Progenitor cell of endocrine pancreas (in vitro differentiated cells): ENCODE results near the gene IL1RAP. TPM values are rescaled to one million over a fixed set of nuclear protein-coding genes. Genes with fewer than 3 reads are reported as not detected.
A peak's percentile ranks its signal among the peaks of the same experiment; 100 is the strongest.

Source experiments
- DNase-seq: peaks from one replicate; pipeline ENCODE4 v3.0.0; 2021; ENCODE audit warnings: low spot score; ENCODE audit not compliant: unreplicated experiment
- H3K27ac Mint-ChIP-seq: 2 replicates; pipeline ENCODE4 v1.8.0; 2021; ENCODE audit warnings: mild to moderate bottlenecking, moderate library complexity, mixed read lengths
- H3K27me3 Mint-ChIP-seq: 2 replicates; pipeline ENCODE4 v1.8.0; 2021; ENCODE audit warnings: mixed read lengths
- H3K36me3 Mint-ChIP-seq: 2 replicates; pipeline ENCODE4 v1.8.0; 2022; ENCODE audit warnings: mixed read lengths; ENCODE audit not compliant: insufficient read depth
- H3K4me1 Mint-ChIP-seq: 2 replicates; pipeline ENCODE4 v1.8.0; 2021; ENCODE audit warnings: low read depth, mixed read lengths
- H3K4me3 Mint-ChIP-seq: 2 replicates; pipeline ENCODE4 v1.8.0; 2021; ENCODE audit warnings: low read depth, mild to moderate bottlenecking, moderate library complexity, mixed read lengths
- H3K9me3 Mint-ChIP-seq: 2 replicates; pipeline ENCODE4 v1.8.0; 2021; ENCODE audit warnings: low read depth, mixed read lengths
- CTCF ChIP-seq: fragments of 200-600 bp; sonication (generic); IDR thresholded peaks from one replicate; pipeline ENCODE4 v1.5.0; 2021; ENCODE audit warnings: antibody characterized with exemption, mild to moderate bottlenecking; ENCODE audit not compliant: unreplicated experiment
- total RNA-seq: library from RNA; stranded (reverse); gene quantifications from 2 replicates; pipeline ENCODE4 v1.2.1, GENCODE V29; 2021

IL1RAP gene
- total RNA-seq, 1 donor from 2014 or later, result 20.0 TPM

GRCh38 chr3:190593075-190593474, 79.2 kb downstream of the IL1RAP start:
- Mint-ChIP-seq H3K4me1 (peaks cover 60% of the 10 kb centered on the region), H3K27ac (peak overlapping the region; percentile 79)

GRCh38 chr3:190594171-190594570, 80.3 kb downstream of the IL1RAP start:
- Mint-ChIP-seq H3K4me3 (no peak overlapping the region), H3K27me3 (no peaks in the 10 kb centered on the region), H3K36me3 (peaks cover 8% of the 10 kb centered on the region), H3K27ac (peak overlapping the region; percentile 91), H3K9me3 (peaks cover 14% of the 10 kb centered on the region), H3K4me1 (peaks cover 62% of the 10 kb centered on the region)
- TF ChIP-seq CTCF, result no peak
- DNase-seq, result no peak

More at GRCh38 chr3:190593075-190593474, 79.2 kb downstream of the IL1RAP start:
- H3K9me3 Mint-ChIP-seq, result peaks cover 7% of the 10 kb centered on the region
- no peaks in the 10 kb centered on the region for H3K27me3 Mint-ChIP-seq
- H3K36me3 Mint-ChIP-seq, result peaks cover 6% of the 10 kb centered on the region
- DNase-seq, result no peak
- TF ChIP-seq CTCF, result no peak
- no peak overlapping the region for H3K4me3 Mint-ChIP-seq

GRCh38 chr3:190595179-190595795, 81.4 kb downstream of the IL1RAP start:
- H3K4me1 Mint-ChIP-seq, result peaks cover 69% of the 10 kb centered on the region
- H3K4me3 Mint-ChIP-seq, result peak overlapping the region; percentile 33
- DNase-seq, result no peak
- no peak for TF ChIP-seq CTCF
- peaks cover 18% of the 10 kb centered on the region for H3K9me3 Mint-ChIP-seq
- no peaks in the 10 kb centered on the region for H3K27me3 Mint-ChIP-seq
- H3K36me3 Mint-ChIP-seq, result peaks cover 10% of the 10 kb centered on the region
- H3K27ac Mint-ChIP-seq, result peak overlapping the region; percentile 91

- Mint-ChIP-seq H3K36me3 (peaks cover 10% of the 10 kb centered on the region), H3K27ac (peak overlapping the region; percentile 92), H3K9me3 (peaks cover 18% of the 10 kb centered on the region), H3K4me3 (no peak overlapping the region), H3K4me1 (peaks cover 70% of the 10 kb centered on the region), H3K27me3 (no peaks in the 10 kb centered on the region)
- TF ChIP-seq CTCF, result no peak
- DNase-seq, result no peak
These were observed 81.9 kb downstream of the IL1RAP start for GRCh38 chr3:190595807-190596206.

- H3K9me3 Mint-ChIP-seq, result peaks cover 18% of the 10 kb centered on the region
- H3K36me3 Mint-ChIP-seq, result peaks cover 7% of the 10 kb centered on the region
- no peak for DNase-seq
- no peaks in the 10 kb centered on the region for H3K27me3 Mint-ChIP-seq
- peaks cover 65% of the 10 kb centered on the region for H3K4me1 Mint-ChIP-seq
- H3K4me3 Mint-ChIP-seq, result no peak overlapping the region
- peak overlapping the region; percentile 92 for H3K27ac Mint-ChIP-seq
- TF ChIP-seq CTCF, result no peak
These were observed 82.7 kb downstream of the IL1RAP start for GRCh38 chr3:190596349-190597285.
